Cerebellar nuclear complex (tissue), 1 donor: Measurements from ENCODE around the gene MSI1.
A peak's percentile ranks its signal among the peaks of the same experiment; 100 is the strongest.

Experiments
- DNase-seq, 2 experiments: peaks; one replicate each; lab custom pipeline; 2025; lab: John Stamatoyannopoulos, UW

The MSI1 gene

GRCh38 chr12:120376934-120377572 lies 8.1 kb upstream of the MSI1 start:
- DNase-seq, result no peak

DNA sequence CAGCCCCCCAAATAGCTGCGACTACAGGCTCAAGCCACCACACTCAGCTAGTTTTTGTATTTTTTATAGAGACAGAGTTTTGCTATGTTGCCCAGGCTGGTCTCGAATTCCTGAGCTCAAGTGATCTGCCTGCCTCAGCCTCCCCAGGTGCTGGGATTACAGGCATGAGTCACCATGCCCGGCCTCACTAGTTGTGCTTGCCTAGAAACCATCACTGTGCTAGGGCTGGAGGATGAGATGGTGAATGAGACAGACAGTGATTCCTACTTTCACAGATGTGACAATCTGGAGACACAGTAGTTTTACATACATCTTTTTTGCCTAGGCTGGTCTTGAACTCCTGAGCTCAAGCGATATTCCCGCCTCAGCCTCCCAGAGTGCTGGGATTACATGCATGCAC lies 7.5 kb upstream of the MSI1 start:
- no peak for DNase-seq

GRCh38 chr12:120376009-120376408 lies 7.0 kb upstream of the MSI1 start:
- no peak for DNase-seq

DNA sequence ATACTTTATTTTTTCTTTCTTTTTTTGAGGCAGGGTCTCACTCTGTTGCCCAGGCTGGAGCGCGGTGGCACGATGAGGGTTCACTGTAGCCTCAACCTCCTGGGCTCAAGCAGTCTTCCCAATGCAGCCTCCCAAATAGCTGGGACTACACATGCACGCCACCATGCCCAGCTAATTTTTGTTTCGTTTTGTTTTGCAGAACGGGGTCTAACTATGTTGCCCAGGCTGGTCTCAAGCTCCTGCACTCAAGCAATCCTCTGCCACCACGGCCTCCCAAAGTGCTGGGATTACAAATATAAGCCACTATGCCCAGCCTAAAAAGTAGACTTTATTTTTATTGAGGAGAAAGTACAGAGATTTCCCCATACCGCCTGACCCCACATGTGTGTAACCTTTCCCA lies 4.7 kb upstream of the MSI1 start:
- DNase-seq, result no peak

DNA sequence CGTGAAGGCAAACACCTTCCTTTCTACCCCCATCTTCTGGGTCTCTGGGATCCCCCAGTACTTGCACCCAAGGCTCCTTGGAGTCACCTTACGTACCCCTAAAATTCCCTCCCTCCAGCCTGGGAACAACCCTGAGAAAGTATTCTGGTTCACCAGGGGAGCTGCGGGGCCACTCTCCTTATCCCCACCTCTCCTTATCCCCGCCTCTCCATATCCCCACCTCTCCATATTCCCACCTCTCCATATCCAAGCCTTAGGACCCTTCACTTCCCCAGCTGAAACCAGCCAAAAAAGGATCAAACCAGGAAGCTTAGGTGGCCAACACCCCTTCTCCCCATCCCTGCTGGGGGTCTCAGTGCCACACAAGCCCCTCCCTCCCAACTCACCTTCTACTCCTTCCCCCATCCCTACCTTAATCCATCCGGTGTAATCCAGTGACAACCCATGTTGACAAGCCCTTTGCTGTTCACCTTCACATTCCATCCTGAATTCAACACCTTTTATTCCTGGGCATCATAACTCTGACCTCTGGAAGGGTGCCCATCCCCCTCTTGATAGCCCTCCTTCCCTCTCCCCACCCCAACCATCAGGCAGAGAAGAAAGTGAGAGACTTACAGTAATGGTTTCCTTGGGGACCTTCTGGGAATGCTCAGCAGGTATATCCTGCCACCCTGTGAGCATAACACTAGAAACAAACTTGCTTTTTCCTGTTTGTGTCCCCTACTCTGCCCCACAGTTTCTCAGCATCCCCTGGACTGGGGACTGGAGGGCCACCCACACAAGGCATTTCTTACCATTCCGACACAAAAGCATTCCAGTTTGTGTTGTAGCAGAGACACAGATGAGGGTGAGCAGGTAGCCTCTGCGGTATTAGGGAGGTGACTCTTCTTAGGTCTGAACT lies 1.6 kb upstream of the MSI1 start:
- DNase-seq, result no peak

- no peak for DNase-seq
These were observed 809 bp upstream of the MSI1 start for GRCh38 chr12:120369603-120370342.

- DNase-seq, result no peak
These were observed 808 bp downstream of the MSI1 start for GRCh38 chr12:120367924-120368788.

GRCh38 chr12:120367233-120367923 lies 1.6 kb downstream of the MSI1 start:
- DNase-seq, result no peak

- DNase-seq, result no peak
These were observed 2.1 kb downstream of the MSI1 start for GRCh38 chr12:120366845-120367232.

GRCh38 chr12:120366341-120366705 lies 2.6 kb downstream of the MSI1 start:
- no peak for DNase-seq

- DNase-seq, result no peak
These were observed 3.2 kb downstream of the MSI1 start for GRCh38 chr12:120365675-120366340.

- no peak for DNase-seq
These were observed 4.5 kb downstream of the MSI1 start for GRCh38 chr12:120364487-120364886.

- DNase-seq, result no peak
These were observed 5.6 kb downstream of the MSI1 start for GRCh38 chr12:120363274-120363855.

- DNase-seq, result no peak
These were observed 6.3 kb downstream of the MSI1 start for GRCh38 chr12:120362516-120363273.

GRCh38 chr12:120361506-120362208 lies 7.3 kb downstream of the MSI1 start:
- DNase-seq, result peak in 1 of 2 experiments; percentile 19

DNA sequence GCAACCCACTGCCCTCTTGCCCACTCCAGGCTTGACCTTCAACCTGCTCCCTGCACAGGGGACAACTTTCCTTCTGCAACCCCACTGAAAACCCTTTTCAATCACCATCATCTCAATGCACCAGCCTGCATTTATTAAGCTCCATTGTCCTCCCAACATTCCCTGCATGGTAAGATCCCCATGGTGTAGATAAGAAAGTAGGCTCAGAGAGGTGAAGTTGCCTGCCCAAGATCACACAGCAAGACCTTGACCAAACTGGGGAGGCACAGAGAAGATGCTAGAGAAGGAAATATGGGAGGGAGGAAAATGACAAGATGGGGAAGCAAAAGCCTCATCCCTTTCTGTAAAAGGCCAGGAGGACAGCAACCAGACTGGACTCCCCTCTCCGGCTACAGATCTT lies 9.8 kb downstream of the MSI1 start:
- DNase-seq, result no peak

DNA sequence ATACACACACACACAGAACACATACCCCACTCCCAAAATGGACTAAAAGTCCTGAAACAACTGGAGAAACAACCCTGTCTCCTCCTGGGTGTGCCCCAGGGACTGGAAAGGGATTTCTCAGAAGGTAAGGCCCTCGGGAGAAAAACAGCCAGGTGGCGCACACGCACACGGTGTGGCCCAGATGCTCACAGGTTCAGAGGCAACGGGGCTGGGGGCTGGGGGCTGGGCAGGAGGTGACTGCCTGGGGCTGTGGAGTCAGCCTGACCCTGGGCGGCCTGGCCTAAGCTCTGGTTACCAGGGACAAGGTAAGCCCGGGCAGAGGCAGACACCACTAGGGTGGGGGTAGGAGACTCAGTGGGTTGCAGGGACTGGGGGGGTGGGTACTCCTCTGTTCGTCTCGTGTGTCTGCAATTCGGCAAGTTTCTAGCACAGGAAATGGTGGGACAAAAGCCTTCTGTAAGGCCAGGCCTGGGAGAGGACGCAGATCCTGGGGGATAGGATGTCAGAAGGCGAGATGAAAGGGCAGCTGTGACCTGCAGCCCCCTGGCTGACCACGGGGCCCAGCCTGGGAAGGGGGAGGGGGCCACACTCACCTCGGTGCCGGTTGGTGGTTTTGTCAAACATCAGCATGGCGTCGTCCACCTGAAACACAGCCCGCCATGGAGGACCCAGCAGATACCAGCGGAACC lies 10.4 kb downstream of the MSI1 start:
- DNase-seq, result no peak

GRCh38 chr12:120357104-120357503 lies 11.9 kb downstream of the MSI1 start:
- no peak for DNase-seq
